DOHH2 (cell line): ENCODE results near the gene CSRNP3.

Experiments used
- H3F3A ChIP-seq: fragments of 200-600 bp; sonication (generic), shearing (Covaris generic); 2 replicates; pipeline ENCODE4 v1.6.0; 2016; ENCODE audit warnings: antibody characterized with exemption, mild to moderate bottlenecking; ENCODE audit not compliant: control insufficient read depth, insufficient read depth
- H3K27ac ChIP-seq: fragments of 200-600 bp; sonication (generic); 2 replicates; pipeline ENCODE4 v1.5.1; 2014; ENCODE audit warnings: low read depth, mild to moderate bottlenecking, low read length, moderate library complexity
- H3K27me3 ChIP-seq: fragments of 200-600 bp; sonication (generic); 2 replicates; pipeline ENCODE4 v1.6.1; 2014; ENCODE audit warnings: mild to moderate bottlenecking, low read length, mixed read lengths; ENCODE audit not compliant: control insufficient read depth
- H3K36me3 ChIP-seq: fragments of 200-600 bp; sonication (generic); 2 replicates; pipeline ENCODE4 v1.6.1; 2014; ENCODE audit warnings: mild to moderate bottlenecking, low read length, moderate library complexity, mixed read lengths; ENCODE audit not compliant: control insufficient read depth
- H3K4me1 ChIP-seq: fragments of 200-600 bp; sonication (generic); 2 replicates; pipeline ENCODE4 v1.6.1; 2014; ENCODE audit warnings: mild to moderate bottlenecking, low read length, mixed read lengths; ENCODE audit not compliant: control insufficient read depth
- H3K4me2 ChIP-seq: fragments of 200-600 bp; sonication (generic); 2 replicates; pipeline ENCODE4 v1.6.0; 2014; ENCODE audit warnings: mild to moderate bottlenecking, low read length, moderate library complexity
- H3K4me3 ChIP-seq: fragments of 200-600 bp; sonication (generic); 2 replicates; pipeline ENCODE4 v1.5.1; 2014; ENCODE audit warnings: mild to moderate bottlenecking, low read length, mixed read lengths
- H3K79me2 ChIP-seq: fragments of 200-600 bp; sonication (generic); 2 replicates; pipeline ENCODE4 v1.6.1; 2014; ENCODE audit warnings: mild to moderate bottlenecking, low read length, mixed read lengths; ENCODE audit not compliant: control insufficient read depth
- H3K9me2 ChIP-seq: fragments of 200-600 bp; sonication (generic); replicated peaks from 2 replicates; pipeline ENCODE4 v1.6.1; 2014; ENCODE audit warnings: mild to moderate bottlenecking, low read length, mixed read lengths; ENCODE audit not compliant: control insufficient read depth
- H3K9me3 ChIP-seq: fragments of 200-600 bp; sonication (generic); 2 replicates; pipeline ENCODE4 v1.6.1; 2014; ENCODE audit warnings: antibody characterized with exemption, low read length, mixed read lengths; ENCODE audit not compliant: control insufficient read depth, insufficient read depth
- H4K20me1 ChIP-seq: fragments of 200-600 bp; sonication (generic); 2 replicates; pipeline ENCODE4 v1.6.0; 2014; ENCODE audit warnings: low read depth, mild to moderate bottlenecking, antibody characterized with exemption, low read length, moderate library complexity; ENCODE audit not compliant: control insufficient read depth, insufficient read depth
- CTCF ChIP-seq: fragments of 200-600 bp; sonication (generic); IDR thresholded peaks from one replicate; pipeline ENCODE4 v1.5.1; 2014; ENCODE audit warnings: antibody characterized with exemption, mild to moderate bottlenecking, low read depth, low read length; ENCODE audit not compliant: poor library complexity, severe bottlenecking
- EZH2phosphoT487 ChIP-seq: fragments of 200-600 bp; sonication (generic); IDR thresholded peaks from 2 replicates; pipeline ENCODE4 v1.6.1; 2017; ENCODE audit warnings: borderline replicate concordance, mild to moderate bottlenecking, antibody characterized with exemption, low read length, moderate library complexity, mixed read lengths

Gene CSRNP3

GRCh38 chr2:165633431-165633830 is 163.9 kb downstream of the CSRNP3 start:
- H3K27ac ChIP-seq: no peak overlapping the region
- H3K4me1 ChIP-seq: no peaks in the 10 kb centered on the region; the same call in 1 of the 2 replicates
- no peak for TF ChIP-seq EZH2phosphoT487
- no peak overlapping the region for H3K4me3 ChIP-seq
- H3F3A ChIP-seq: no peaks in the 10 kb centered on the region
- H4K20me1 ChIP-seq: no peaks in the 10 kb centered on the region
- H3K27me3 ChIP-seq: no peaks in the 10 kb centered on the region
- H3K36me3 ChIP-seq: no peaks in the 10 kb centered on the region
- no peak overlapping the region for H3K4me2 ChIP-seq
- no peaks in the 10 kb centered on the region for H3K79me2 ChIP-seq
- H3K9me2 ChIP-seq: no peaks in the 10 kb centered on the region
- H3K9me3 ChIP-seq: no peaks in the 10 kb centered on the region

- Histone ChIP-seq H3K9me3 (no peaks in the 10 kb centered on the region), H3K4me2 (no peak overlapping the region)
- TF ChIP-seq EZH2phosphoT487: no peak
- no peak for TF ChIP-seq CTCF
These were observed 164.8 kb downstream of the CSRNP3 start for GRCh38 chr2:165634282-165634681.

GRCh38 chr2:165634855-165635254 is 165.4 kb downstream of the CSRNP3 start:
- Histone ChIP-seq H3K4me3 (no peak overlapping the region), H3F3A (no peaks in the 10 kb centered on the region), H3K79me2 (no peaks in the 10 kb centered on the region), H3K4me1 (no peaks in the 10 kb centered on the region; the same call in 1 of the 2 replicates), H3K36me3 (no peaks in the 10 kb centered on the region), H3K9me2 (no peaks in the 10 kb centered on the region), H4K20me1 (no peaks in the 10 kb centered on the region), H3K9me3 (no peaks in the 10 kb centered on the region), H3K27ac (no peak overlapping the region), H3K27me3 (no peaks in the 10 kb centered on the region), H3K4me2 (no peak overlapping the region)
- TF ChIP-seq EZH2phosphoT487: no peak
- TF ChIP-seq CTCF: no peak

More at GRCh38 chr2:165634282-165634681, 164.8 kb downstream of the CSRNP3 start:
- H3K36me3 ChIP-seq: no peaks in the 10 kb centered on the region
- H3F3A ChIP-seq: no peaks in the 10 kb centered on the region
- no peaks in the 10 kb centered on the region for H3K27me3 ChIP-seq
- H3K4me1 ChIP-seq: no peaks in the 10 kb centered on the region; the same call in 1 of the 2 replicates
- no peaks in the 10 kb centered on the region for H4K20me1 ChIP-seq
- no peak overlapping the region for H3K27ac ChIP-seq
- no peaks in the 10 kb centered on the region for H3K9me2 ChIP-seq
- no peak overlapping the region for H3K4me3 ChIP-seq
- H3K79me2 ChIP-seq: no peaks in the 10 kb centered on the region

GRCh38 chr2:165635532-165635931 is 166.0 kb downstream of the CSRNP3 start:
- H3K4me1 ChIP-seq: no peaks in the 10 kb centered on the region
- no peaks in the 10 kb centered on the region for H3K79me2 ChIP-seq
- H3F3A ChIP-seq: no peaks in the 10 kb centered on the region
- no peak overlapping the region for H3K4me2 ChIP-seq
- H3K9me2 ChIP-seq: no peaks in the 10 kb centered on the region
- H3K27ac ChIP-seq: no peak overlapping the region
- TF ChIP-seq CTCF (no peak), EZH2phosphoT487 (no peak)
- no peak overlapping the region for H3K4me3 ChIP-seq
- H3K27me3 ChIP-seq: no peaks in the 10 kb centered on the region
- no peaks in the 10 kb centered on the region for H4K20me1 ChIP-seq
- no peaks in the 10 kb centered on the region for H3K36me3 ChIP-seq
- no peaks in the 10 kb centered on the region for H3K9me3 ChIP-seq
